MM.1S (cell line): Measurements from ENCODE around the gene JHY.

Experiments used
- DNase-seq: peaks from one replicate; pipeline ENCODE4 v3.0.0-alpha.2; 2015
- H2AFZ ChIP-seq: fragments of 300-600 bp; sonication (generic); 2 replicates; pipeline ENCODE4 v1.6.0; 2016; ENCODE audit warnings: antibody characterized with exemption, low read length
- H3F3A ChIP-seq: fragments of 300-600 bp; sonication (generic); 2 replicates; pipeline ENCODE4 v1.6.1; 2016; ENCODE audit warnings: mild to moderate bottlenecking, antibody characterized with exemption, low read length, moderate library complexity, mixed read lengths; ENCODE audit not compliant: insufficient read depth
- H3K27ac ChIP-seq: fragments of 300-600 bp; sonication (generic); 2 replicates; pipeline ENCODE4 v1.5.1; 2016; ENCODE audit warnings: mild to moderate bottlenecking, low read length
- H3K27me3 ChIP-seq: fragments of 300-600 bp; sonication (generic); replicated peaks from 2 replicates; pipeline ENCODE4 v1.6.0; 2016; ENCODE audit warnings: low read length; ENCODE audit not compliant: insufficient read depth
- H3K36me3 ChIP-seq: fragments of 300-600 bp; sonication (generic); replicated peaks from 2 replicates; pipeline ENCODE4 v1.6.1; 2016; ENCODE audit warnings: mild to moderate bottlenecking, low read length, mixed read lengths; ENCODE audit not compliant: insufficient read depth
- H3K4me1 ChIP-seq: fragments of 300-600 bp; sonication (generic); 2 replicates; pipeline ENCODE4 v1.6.1; 2016; ENCODE audit warnings: low read length, mixed read lengths
- H3K4me2 ChIP-seq: fragments of 300-600 bp; sonication (generic); 2 replicates; pipeline ENCODE4 v1.6.0; 2016; ENCODE audit warnings: low read depth, low read length
- H3K4me3 ChIP-seq: fragments of 300-600 bp; sonication (generic); 2 replicates; pipeline ENCODE4 v1.5.1; 2016; ENCODE audit warnings: low read length, mixed read lengths
- H3K79me2 ChIP-seq: fragments of 300-600 bp; sonication (generic); 2 replicates; pipeline ENCODE4 v1.6.1; 2016; ENCODE audit warnings: mixed run types, low read length, mixed read lengths
- H3K9ac ChIP-seq: fragments of 300-600 bp; sonication (generic); 2 replicates; pipeline ENCODE4 v1.6.1; 2016; ENCODE audit warnings: low read length, mixed read lengths
- H3K9me2 ChIP-seq: fragments of 300-600 bp; sonication (generic); replicated peaks from 2 replicates; pipeline ENCODE4 v1.6.1; 2016; ENCODE audit warnings: mild to moderate bottlenecking, low read length, mixed read lengths; ENCODE audit not compliant: insufficient read depth
- H3K9me3 ChIP-seq: fragments of 300-600 bp; sonication (generic); replicated peaks from 2 replicates; pipeline ENCODE4 v1.6.1; 2016; ENCODE audit warnings: mild to moderate bottlenecking, low read length, mixed read lengths; ENCODE audit not compliant: insufficient read depth
- H4K20me1 ChIP-seq: fragments of 300-600 bp; sonication (generic); 2 replicates; pipeline ENCODE4 v1.6.1; 2016; ENCODE audit warnings: mild to moderate bottlenecking, low read length, moderate library complexity, mixed read lengths; ENCODE audit not compliant: insufficient read depth
- CTCF ChIP-seq: fragments of 300-600 bp; sonication (generic); IDR thresholded peaks from 2 replicates; pipeline ENCODE4 v1.5.1; 2016; ENCODE audit warnings: antibody characterized with exemption, low read length, mixed read lengths
- EZH2 ChIP-seq: fragments of 300-600 bp; sonication (generic); optimal IDR thresholded peaks from 2 replicates; pipeline ENCODE3; 2017; ENCODE audit warnings: low read depth, mild to moderate bottlenecking, antibody characterized with exemption, low read length, mixed read lengths
- EZH2phosphoT487 ChIP-seq: fragments of 300-600 bp; sonication (generic); IDR thresholded peaks from 2 replicates; pipeline ENCODE4 v1.6.1; 2018; ENCODE audit warnings: antibody characterized with exemption, low read length

The JHY gene

GRCh38 chr11:122848186-122848585, 34.4 kb upstream of the JHY start:
- H3K9me3 ChIP-seq: no peaks in the 10 kb centered on the region
- H3K79me2 ChIP-seq: no peaks in the 10 kb centered on the region
- H3K4me3 ChIP-seq: no peak overlapping the region
- H3K4me2 ChIP-seq: no peak overlapping the region
- DNase-seq: no peak
- H3K27ac ChIP-seq: no peak overlapping the region
- no peaks in the 10 kb centered on the region for H3K4me1 ChIP-seq
- no peaks in the 10 kb centered on the region for H3K27me3 ChIP-seq
- no peaks in the 10 kb centered on the region for H4K20me1 ChIP-seq
- no peaks in the 10 kb centered on the region for H3F3A ChIP-seq
- H2AFZ ChIP-seq: no peak overlapping the region
- no peak overlapping the region for H3K9ac ChIP-seq
- no peaks in the 10 kb centered on the region for H3K9me2 ChIP-seq
- TF ChIP-seq EZH2phosphoT487 (no peak), CTCF (no peak), EZH2 (no peak)
- no peaks in the 10 kb centered on the region for H3K36me3 ChIP-seq

- no peak overlapping the region for H3K9ac ChIP-seq
- no peak for DNase-seq
These were observed 32.4 kb upstream of the JHY start for GRCh38 chr11:122850076-122850631.

GRCh38 chr11:122851366-122851966, 31.1 kb upstream of the JHY start:
- no peaks in the 10 kb centered on the region for H3K4me1 ChIP-seq
- no peaks in the 10 kb centered on the region for H4K20me1 ChIP-seq
- no peaks in the 10 kb centered on the region for H3K36me3 ChIP-seq
- H2AFZ ChIP-seq: no peak overlapping the region
- no peak overlapping the region for H3K27ac ChIP-seq
- no peaks in the 10 kb centered on the region for H3F3A ChIP-seq
- 0 out of 2 replicates have a peak overlapping the region, but pooled peaks have one; percentile 9 for H3K4me2 ChIP-seq
- TF ChIP-seq CTCF: no peak
- no peak for TF ChIP-seq EZH2phosphoT487
- no peak for TF ChIP-seq EZH2
- H3K79me2 ChIP-seq: no peaks in the 10 kb centered on the region
- no peak overlapping the region for H3K9ac ChIP-seq
- peak; percentile 27 for DNase-seq
- H3K4me3 ChIP-seq: 0 out of 2 replicates have a peak overlapping the region, but pooled peaks have one; percentile 12
- H3K9me2 ChIP-seq: no peaks in the 10 kb centered on the region
- H3K9me3 ChIP-seq: no peaks in the 10 kb centered on the region
- H3K27me3 ChIP-seq: no peaks in the 10 kb centered on the region

More at GRCh38 chr11:122850076-122850631, 32.4 kb upstream of the JHY start:
- Histone ChIP-seq H3K27me3 (no peaks in the 10 kb centered on the region), H3K36me3 (no peaks in the 10 kb centered on the region), H3K27ac (no peak overlapping the region), H4K20me1 (no peaks in the 10 kb centered on the region), H2AFZ (no peak overlapping the region), H3K4me1 (no peaks in the 10 kb centered on the region), H3K9me2 (no peaks in the 10 kb centered on the region), H3K79me2 (no peaks in the 10 kb centered on the region), H3K9me3 (no peaks in the 10 kb centered on the region), H3K4me2 (no peak overlapping the region), H3F3A (no peaks in the 10 kb centered on the region), H3K4me3 (no peak overlapping the region)
- no peak for TF ChIP-seq CTCF
- no peak for TF ChIP-seq EZH2phosphoT487
- no peak for TF ChIP-seq EZH2
